Hepatocyte (in vitro differentiated cells): ENCODE measurements around the gene FKRP.
"Not testable (repeated sequence)": the region's sequence is repeated elsewhere in the genome, so short reads cannot be mapped to it uniquely, and the experiment has no call there.

Experiments
- EZH2 ChIP-seq: fragments of 200-600 bp; sonication (generic); IDR thresholded peaks from 2 replicates; pipeline ENCODE4 v1.6.1; 2016; ENCODE audit warnings: antibody characterized with exemption, mild to moderate bottlenecking, borderline replicate concordance
- EZH2phosphoT487 ChIP-seq: fragments of 200-600 bp; sonication (generic); IDR thresholded peaks from one replicate; pipeline ENCODE4 v1.6.1; 2018; ENCODE audit warnings: antibody characterized with exemption, mild to moderate bottlenecking, low read depth, moderate library complexity; ENCODE audit not compliant: unreplicated experiment, severe bottlenecking
- TF ChIP-seq, protein P1 (sequence below): fragments of 200-600 bp; sonication (generic); IDR thresholded peaks from 2 replicates; pipeline ENCODE4 v1.5.1; 2016; ENCODE audit warnings: antibody characterized with exemption, mild to moderate bottlenecking; ENCODE audit not compliant: poor library complexity

DNA sequence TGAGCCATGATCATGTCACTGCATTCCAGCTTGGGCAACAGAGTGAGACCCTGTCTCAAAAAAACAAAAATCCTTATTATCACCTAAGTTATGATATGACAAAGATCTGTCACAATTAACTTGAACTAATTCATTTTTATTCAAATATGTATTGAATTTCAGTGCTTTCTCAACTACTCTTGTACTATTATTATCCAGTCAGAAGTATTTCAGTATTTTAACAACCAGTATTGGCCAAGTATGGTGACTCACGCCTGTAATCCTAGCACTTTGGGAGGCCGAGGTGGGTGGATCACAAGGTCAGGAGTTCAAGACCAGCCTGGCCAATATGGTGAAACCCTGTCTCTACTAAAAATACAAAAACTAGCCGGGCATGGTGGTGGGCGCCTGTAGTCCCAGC, 15.0 kb downstream of the FKRP start:
- TF ChIP-seq, protein P1, sequence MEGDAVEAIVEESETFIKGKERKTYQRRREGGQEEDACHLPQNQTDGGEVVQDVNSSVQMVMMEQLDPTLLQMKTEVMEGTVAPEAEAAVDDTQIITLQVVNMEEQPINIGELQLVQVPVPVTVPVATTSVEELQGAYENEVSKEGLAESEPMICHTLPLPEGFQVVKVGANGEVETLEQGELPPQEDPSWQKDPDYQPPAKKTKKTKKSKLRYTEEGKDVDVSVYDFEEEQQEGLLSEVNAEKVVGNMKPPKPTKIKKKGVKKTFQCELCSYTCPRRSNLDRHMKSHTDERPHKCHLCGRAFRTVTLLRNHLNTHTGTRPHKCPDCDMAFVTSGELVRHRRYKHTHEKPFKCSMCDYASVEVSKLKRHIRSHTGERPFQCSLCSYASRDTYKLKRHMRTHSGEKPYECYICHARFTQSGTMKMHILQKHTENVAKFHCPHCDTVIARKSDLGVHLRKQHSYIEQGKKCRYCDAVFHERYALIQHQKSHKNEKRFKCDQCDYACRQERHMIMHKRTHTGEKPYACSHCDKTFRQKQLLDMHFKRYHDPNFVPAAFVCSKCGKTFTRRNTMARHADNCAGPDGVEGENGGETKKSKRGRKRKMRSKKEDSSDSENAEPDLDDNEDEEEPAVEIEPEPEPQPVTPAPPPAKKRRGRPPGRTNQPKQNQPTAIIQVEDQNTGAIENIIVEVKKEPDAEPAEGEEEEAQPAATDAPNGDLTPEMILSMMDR = not testable (repeated sequence)
- TF ChIP-seq EZH2phosphoT487, EZH2: not testable (repeated sequence)
